Breast epithelium (tissue), 3 donors: ENCODE measurements around the gene POFUT2.

Experiments used
- POLR2AphosphoS5 ChIP-seq, 3 donors: sonication (generic); formaldehyde crosslinking; IDR thresholded peaks; one replicate each; pipeline ENCODE4 v1.6.1; 2017; ENCODE audit warnings: antibody characterized with exemption in 3 of 3
- TF ChIP-seq, protein P1 (sequence below), 3 donors: fragments of 450-650 bp; IDR thresholded peaks; one replicate each; pipeline ENCODE4 v1.5.1; 2016 to 2017; ENCODE audit warnings: antibody characterized with exemption in 3 of 3, mild to moderate bottlenecking in 3 of 3, moderate library complexity in 3 of 3

DNA sequence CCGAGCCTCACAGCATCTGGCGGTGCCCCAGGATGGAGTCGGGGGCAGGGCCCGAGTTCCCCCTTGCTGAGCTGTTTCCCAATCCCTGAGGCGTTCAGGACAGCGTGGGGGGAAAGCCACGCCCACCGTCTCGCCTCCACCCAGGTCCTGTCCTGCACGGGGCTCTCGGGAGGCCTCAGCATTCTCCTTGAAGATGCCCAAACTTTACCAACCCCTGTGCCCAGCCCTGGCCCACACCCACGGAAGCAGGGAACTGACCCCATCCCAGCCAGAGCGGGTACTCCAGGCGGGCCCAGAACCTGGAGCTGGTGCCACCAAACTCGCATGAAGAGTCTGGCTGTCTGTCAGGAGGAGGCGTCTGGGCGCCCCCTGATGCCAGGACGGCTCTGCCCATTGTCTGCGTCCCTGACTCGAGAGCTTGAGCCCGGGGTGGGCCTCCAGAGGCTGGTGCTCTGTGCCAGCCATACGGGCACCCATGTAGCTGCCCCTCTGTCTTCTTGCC, 35.3 kb upstream of the POFUT2 start:
- TF ChIP-seq, protein P1, sequence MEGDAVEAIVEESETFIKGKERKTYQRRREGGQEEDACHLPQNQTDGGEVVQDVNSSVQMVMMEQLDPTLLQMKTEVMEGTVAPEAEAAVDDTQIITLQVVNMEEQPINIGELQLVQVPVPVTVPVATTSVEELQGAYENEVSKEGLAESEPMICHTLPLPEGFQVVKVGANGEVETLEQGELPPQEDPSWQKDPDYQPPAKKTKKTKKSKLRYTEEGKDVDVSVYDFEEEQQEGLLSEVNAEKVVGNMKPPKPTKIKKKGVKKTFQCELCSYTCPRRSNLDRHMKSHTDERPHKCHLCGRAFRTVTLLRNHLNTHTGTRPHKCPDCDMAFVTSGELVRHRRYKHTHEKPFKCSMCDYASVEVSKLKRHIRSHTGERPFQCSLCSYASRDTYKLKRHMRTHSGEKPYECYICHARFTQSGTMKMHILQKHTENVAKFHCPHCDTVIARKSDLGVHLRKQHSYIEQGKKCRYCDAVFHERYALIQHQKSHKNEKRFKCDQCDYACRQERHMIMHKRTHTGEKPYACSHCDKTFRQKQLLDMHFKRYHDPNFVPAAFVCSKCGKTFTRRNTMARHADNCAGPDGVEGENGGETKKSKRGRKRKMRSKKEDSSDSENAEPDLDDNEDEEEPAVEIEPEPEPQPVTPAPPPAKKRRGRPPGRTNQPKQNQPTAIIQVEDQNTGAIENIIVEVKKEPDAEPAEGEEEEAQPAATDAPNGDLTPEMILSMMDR (IDR thresholded peaks at IDR 0.05): no peak
- no peak for TF ChIP-seq POLR2AphosphoS5 (IDR thresholded peaks at IDR 0.05)
